ENCODE results near the gene RPS6KC1. TPM values are rescaled to one million over a fixed set of nuclear protein-coding genes. Genes with fewer than 3 reads are reported as not detected.
"Not testable (repeated sequence)": the region's sequence is repeated elsewhere in the genome, so short reads cannot be mapped to it uniquely, and the experiment has no call there.

RPS6KC1 gene, protein sequence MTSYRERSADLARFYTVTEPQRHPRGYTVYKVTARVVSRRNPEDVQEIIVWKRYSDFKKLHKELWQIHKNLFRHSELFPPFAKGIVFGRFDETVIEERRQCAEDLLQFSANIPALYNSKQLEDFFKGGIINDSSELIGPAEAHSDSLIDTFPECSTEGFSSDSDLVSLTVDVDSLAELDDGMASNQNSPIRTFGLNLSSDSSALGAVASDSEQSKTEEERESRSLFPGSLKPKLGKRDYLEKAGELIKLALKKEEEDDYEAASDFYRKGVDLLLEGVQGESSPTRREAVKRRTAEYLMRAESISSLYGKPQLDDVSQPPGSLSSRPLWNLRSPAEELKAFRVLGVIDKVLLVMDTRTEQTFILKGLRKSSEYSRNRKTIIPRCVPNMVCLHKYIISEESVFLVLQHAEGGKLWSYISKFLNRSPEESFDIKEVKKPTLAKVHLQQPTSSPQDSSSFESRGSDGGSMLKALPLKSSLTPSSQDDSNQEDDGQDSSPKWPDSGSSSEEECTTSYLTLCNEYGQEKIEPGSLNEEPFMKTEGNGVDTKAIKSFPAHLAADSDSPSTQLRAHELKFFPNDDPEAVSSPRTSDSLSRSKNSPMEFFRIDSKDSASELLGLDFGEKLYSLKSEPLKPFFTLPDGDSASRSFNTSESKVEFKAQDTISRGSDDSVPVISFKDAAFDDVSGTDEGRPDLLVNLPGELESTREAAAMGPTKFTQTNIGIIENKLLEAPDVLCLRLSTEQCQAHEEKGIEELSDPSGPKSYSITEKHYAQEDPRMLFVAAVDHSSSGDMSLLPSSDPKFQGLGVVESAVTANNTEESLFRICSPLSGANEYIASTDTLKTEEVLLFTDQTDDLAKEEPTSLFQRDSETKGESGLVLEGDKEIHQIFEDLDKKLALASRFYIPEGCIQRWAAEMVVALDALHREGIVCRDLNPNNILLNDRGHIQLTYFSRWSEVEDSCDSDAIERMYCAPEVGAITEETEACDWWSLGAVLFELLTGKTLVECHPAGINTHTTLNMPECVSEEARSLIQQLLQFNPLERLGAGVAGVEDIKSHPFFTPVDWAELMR
- 19.7 and 39.0 TPM in 2 replicates for total RNA-seq (2014; rRNA removed; shearing (Covaris generic); ENCODE audit: low replicate concordance)

DNA sequence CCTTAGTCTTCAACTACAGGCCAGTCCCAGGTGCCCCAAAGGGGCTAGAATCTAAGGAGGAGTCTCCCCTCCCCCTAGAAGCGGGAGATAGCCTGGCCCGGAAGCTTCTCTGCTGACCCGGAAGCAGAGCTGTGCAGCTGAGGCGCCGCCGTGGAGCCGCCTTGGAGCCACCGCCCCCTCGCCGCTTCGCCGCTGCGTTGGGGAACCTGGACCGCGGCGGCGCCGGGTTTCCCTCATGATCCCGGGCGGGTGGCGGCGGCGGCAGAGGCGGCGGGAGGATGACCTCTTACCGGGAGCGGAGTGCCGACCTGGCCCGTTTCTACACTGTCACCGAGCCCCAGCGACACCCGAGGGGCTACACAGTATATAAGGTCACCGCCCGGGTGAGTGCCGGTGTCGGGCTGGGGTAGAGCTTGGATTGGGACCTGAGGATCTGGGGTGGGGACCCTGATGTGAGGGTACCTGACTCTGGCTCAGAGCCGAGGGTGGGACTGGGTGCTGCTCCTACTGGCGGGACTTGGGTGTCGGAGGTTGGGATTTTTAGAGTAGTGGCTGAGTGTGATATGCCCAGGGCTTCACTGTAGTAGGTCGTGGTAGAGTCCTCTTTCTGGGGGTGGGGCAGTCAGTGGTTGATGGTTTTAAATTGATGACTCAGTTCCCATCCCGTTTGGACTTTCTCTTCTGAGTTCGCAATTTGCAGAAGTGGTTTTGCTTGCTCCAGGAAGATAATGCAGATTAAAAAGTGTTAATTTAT is at the start of gene RPS6KC1:
Gene RPS6KC1 (plus strand): TSS at position 115 of the 754 bp plus-strand sequence. CDS start 164 bp downstream, at position 279.
- peak; percentile 94 for DNase-seq
- H3K9me3 ChIP-seq, result no peaks in the 10 kb centered on the region
- peaks cover 3% of the 10 kb centered on the region; the same call in 1 of the 2 replicates for H3K36me3 ChIP-seq
- H3K4me3 ChIP-seq, result peak within 1 kb of the TSS; percentile 93
- no peaks in the 10 kb centered on the region for H3K27me3 ChIP-seq

- Histone ChIP-seq H3K36me3 (peaks cover 65% of the 10 kb centered on the region), H3K27me3 (no peaks in the 10 kb centered on the region), H3K9me3 (no peaks in the 10 kb centered on the region), H3K4me3 (no peak overlapping the region)
- DNase-seq, result no peak
These were observed 47.8 kb upstream of the RPS6KC1 start for GRCh38 chr1:213003256-213003655.

DNA sequence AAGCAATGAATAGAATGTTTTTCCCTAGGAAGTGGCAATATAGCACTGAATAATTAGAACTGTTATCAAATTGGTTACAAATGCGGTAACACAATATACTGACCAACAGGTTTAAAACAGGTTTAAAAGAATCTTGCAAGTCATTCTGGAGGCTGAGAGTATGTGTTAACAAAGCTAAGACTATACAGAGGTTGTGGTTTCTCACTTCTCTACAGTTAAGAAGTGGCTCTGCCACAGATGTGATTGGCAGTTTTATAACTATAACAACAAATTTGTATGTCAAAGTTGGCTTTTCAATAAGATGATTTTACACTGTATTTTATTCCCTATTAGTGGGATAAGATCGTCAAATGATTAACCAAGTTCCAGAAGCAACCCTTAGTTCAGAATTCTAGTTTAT is 42.5 kb upstream of the RPS6KC1 start:
- Histone ChIP-seq H3K27me3 (no peaks in the 10 kb centered on the region), H3K36me3 (peaks cover 58% of the 10 kb centered on the region), H3K4me3 (no peak overlapping the region), H3K9me3 (no peaks in the 10 kb centered on the region)
- no peak for DNase-seq

DNA sequence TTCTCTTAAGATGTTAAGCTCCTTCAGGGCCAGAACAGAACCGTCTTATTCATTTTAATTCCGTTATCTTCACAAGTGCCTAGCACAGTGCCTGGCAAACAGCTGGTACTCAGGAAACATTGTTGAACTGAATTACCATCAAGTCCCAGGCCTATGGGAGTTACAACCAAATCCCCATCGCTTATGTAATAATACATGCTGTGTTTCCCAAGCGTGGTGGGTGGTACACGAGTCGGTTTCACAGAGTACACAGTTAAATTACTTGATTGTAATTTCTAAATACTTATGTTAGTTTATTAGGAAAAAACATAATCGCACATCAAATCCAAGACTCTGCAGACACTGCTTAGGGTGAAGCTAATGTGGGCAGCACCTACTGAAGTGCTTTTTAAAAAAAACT is 36.4 kb upstream of the RPS6KC1 start:
- Histone ChIP-seq H3K4me3 (peak overlapping the region; percentile 70), H3K9me3 (no peaks in the 10 kb centered on the region), H3K36me3 (peaks cover 15% of the 10 kb centered on the region), H3K27me3 (no peaks in the 10 kb centered on the region)
- no peak for DNase-seq

GRCh38 chr1:213015099-213016050 is 35.7 kb upstream of the RPS6KC1 start, which contains the start of gene ANGEL2:
Gene ANGEL2, minus strand, starts transcription at chr1:213015867. Its CDS starts 196 bp downstream, at chr1:213015671.
- peak within 1 kb of the TSS; percentile 70 for H3K4me3 ChIP-seq
- no peaks in the 10 kb centered on the region for H3K27me3 ChIP-seq

GRCh38 chr1:213017447-213018273 is 33.4 kb upstream of the RPS6KC1 start:
- DNase-seq, result no peak
- no peaks in the 10 kb centered on the region for H3K27me3 ChIP-seq
- H3K4me3 ChIP-seq, result no peak overlapping the region
- no peaks in the 10 kb centered on the region for H3K9me3 ChIP-seq
- H3K36me3 ChIP-seq, result no peaks in the 10 kb centered on the region; the same call in 1 of the 2 replicates

More at GRCh38 chr1:213015099-213016050, 35.7 kb upstream of the RPS6KC1 start, which contains the start of gene ANGEL2:
- Histone ChIP-seq H3K9me3 (no peaks in the 10 kb centered on the region), H3K36me3 (peaks cover 15% of the 10 kb centered on the region)
- DNase-seq, result peak; percentile 97

GRCh38 chr1:213019450-213019849 is 31.6 kb upstream of the RPS6KC1 start:
- Histone ChIP-seq H3K36me3 (no peaks in the 10 kb centered on the region), H3K4me3 (no peak overlapping the region), H3K9me3 (no peaks in the 10 kb centered on the region), H3K27me3 (no peaks in the 10 kb centered on the region)
- DNase-seq, result no peak

- no peaks in the 10 kb centered on the region for H3K9me3 ChIP-seq
- H3K27me3 ChIP-seq, result no peaks in the 10 kb centered on the region
These were observed 31.0 kb upstream of the RPS6KC1 start for GRCh38 chr1:213020016-213020415.

DNA sequence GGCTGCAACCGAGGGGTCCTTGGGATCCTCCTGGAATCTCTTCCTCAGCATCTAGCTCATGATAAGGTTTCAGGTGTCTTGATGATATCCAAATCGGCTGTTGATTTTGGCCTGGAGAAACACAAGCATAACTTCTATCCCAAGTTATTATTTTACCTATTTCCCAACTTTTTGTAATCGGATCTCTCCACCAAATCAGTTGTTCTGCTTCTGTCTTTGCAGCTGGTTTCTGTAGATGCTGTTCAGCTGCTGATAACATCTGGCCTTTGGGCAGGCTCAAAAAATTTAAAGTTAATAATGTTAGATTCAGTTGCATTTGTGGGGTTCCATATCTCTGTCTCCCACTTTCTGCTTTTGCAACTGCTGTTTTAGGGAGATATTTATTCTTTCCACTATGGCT is 24.0 kb upstream of the RPS6KC1 start:
- H3K4me3 ChIP-seq, H3K9me3 ChIP-seq, H3K36me3 ChIP-seq, DNase-seq: not testable (repeated sequence)
- H3K27me3 ChIP-seq, result peaks cover 11% of the 10 kb centered on the region; the same call in 1 of the 2 replicates

More at GRCh38 chr1:213020016-213020415, 31.0 kb upstream of the RPS6KC1 start:
- DNase-seq, result no peak
- H3K36me3 ChIP-seq, result no peaks in the 10 kb centered on the region
- no peak overlapping the region for H3K4me3 ChIP-seq

DNA sequence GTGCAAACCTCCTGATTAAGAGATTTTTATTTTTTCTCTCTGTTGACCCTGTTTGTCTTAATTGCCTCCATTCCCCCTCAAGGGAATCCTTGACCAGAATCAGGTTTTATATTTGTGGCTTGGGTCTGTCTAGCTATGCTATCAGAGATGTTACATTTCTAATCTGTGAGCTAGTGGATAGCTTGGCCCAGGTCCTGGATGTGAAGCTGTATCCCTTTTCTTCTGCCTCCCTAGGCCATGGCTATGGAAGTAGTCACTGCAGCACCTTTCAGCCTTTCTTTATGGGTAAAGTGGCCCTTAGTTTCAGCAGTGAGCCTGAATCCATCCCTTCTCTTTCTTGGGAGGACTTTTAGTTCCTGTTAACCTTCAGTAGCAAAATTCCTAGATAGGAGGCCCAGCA is 18.4 kb upstream of the RPS6KC1 start:
- Histone ChIP-seq H3K9me3 (no peaks in the 10 kb centered on the region), H3K4me3 (no peak overlapping the region), H3K36me3 (no peaks in the 10 kb centered on the region), H3K27me3 (peaks cover 18% of the 10 kb centered on the region; the same call in 1 of the 2 replicates)
- no peak for DNase-seq

DNA sequence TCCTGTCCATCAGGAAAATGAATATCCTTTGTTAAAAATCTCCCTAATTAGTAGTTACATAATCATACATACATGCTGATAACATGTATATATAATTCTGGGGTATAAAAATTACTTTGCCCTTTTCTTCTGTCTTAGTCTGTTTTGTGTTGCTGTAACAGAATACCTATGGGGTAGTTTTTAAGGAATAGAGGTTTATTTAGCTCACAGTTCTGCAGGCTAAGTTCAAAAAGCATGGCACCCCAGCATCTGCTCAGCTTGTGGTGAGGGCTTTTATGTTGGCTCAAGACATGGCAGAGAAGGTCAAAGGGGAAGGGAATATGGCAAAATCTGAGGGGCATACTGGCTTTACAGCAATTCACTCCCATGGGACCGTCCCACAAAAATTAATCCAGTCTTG is 16.3 kb upstream of the RPS6KC1 start:
- Histone ChIP-seq H3K4me3 (no peak overlapping the region), H3K9me3 (no peaks in the 10 kb centered on the region), H3K36me3 (no peaks in the 10 kb centered on the region), H3K27me3 (peaks cover 16% of the 10 kb centered on the region; the same call in 1 of the 2 replicates)
- no peak for DNase-seq

GRCh38 chr1:213035573-213035972 is 15.5 kb upstream of the RPS6KC1 start:
- H3K9me3 ChIP-seq, result no peaks in the 10 kb centered on the region
- peaks cover 10% of the 10 kb centered on the region; the same call in 1 of the 2 replicates for H3K27me3 ChIP-seq
- H3K36me3 ChIP-seq, result no peaks in the 10 kb centered on the region
- DNase-seq, result no peak
- no peak overlapping the region for H3K4me3 ChIP-seq

DNA sequence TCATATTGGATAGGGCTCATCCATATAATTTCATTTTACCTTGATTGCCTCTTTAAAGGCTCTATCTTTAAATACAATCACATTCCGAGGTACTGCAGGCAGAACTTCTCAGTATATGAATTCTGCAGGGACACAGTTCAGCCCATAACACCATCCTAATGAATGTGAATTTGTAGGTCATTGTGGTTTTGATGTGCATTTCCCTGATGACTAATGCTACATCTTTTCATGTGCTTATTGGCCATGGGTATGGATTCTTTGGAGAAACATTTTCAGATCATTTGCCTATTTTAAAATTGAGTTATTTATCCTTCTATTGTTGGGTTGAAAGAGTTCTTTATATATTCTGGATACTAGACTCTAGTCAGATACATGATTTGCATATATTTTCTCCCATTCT is 9.6 kb upstream of the RPS6KC1 start:
- no peak overlapping the region for H3K4me3 ChIP-seq
- H3K36me3 ChIP-seq, result no peaks in the 10 kb centered on the region
- H3K9me3 ChIP-seq, result no peaks in the 10 kb centered on the region
- DNase-seq, result no peak
- peaks cover 1% of the 10 kb centered on the region; the same call in 1 of the 2 replicates for H3K27me3 ChIP-seq
